ENCODE results near the gene SLC39A11. TPM values are rescaled to one million over a fixed set of nuclear protein-coding genes. Genes with fewer than 3 reads are reported as not detected.

The SLC39A11 gene
- total and polyA plus RNA-seq, 2 of the 13 experiments (the other 11 are each of a cell fraction or from before 2014, with no cell fraction given), result 17.2 to 31.5 TPM

GRCh38 chr17:72615627-72615991, 476.9 kb downstream of the SLC39A11 start (continued):
- no peak for TF ChIP-seq RNF219 (CRISPR knock-in tag; IDR thresholded peaks at IDR 0.05)
- TF ChIP-seq ZNF782 (CRISPR knock-in tag; IDR thresholded peaks at IDR 0.05; ENCODE audit: borderline replicate concordance), result no peak
- no peak for TF ChIP-seq HNF1A (IDR thresholded peaks at IDR 0.05; ENCODE audit: low read depth)
- TF ChIP-seq HNF1A (CRISPR knock-in tag; IDR thresholded peaks at IDR 0.05; ENCODE audit: borderline replicate concordance), result no peak
- peak; percentile 96 for TF ChIP-seq CHD4 (IDR thresholded peaks at IDR 0.05; ENCODE audit: borderline replicate concordance, low read length)
- no peak for TF ChIP-seq GLI4 (CRISPR knock-in tag; IDR thresholded peaks at IDR 0.05; ENCODE audit: borderline replicate concordance)
- TF ChIP-seq FOXP1 (IDR thresholded peaks at IDR 0.05), result no peak
- TF ChIP-seq FOXP1 (CRISPR knock-in tag; IDR thresholded peaks at IDR 0.05), result no peak
- no peak for TF ChIP-seq PBX3 (CRISPR knock-in tag; IDR thresholded peaks at IDR 0.05; ENCODE audit: borderline replicate concordance)
- 0 out of 2 replicates have a peak, but pooled peaks have one; percentile 30 for TF ChIP-seq POGK (CRISPR knock-in tag; conservative IDR thresholded peaks at IDR 0.05)
- TF ChIP-seq CC2D1A (CRISPR knock-in tag; IDR thresholded peaks at IDR 0.05), result no peak
- 0 out of 2 replicates have a peak, but pooled peaks have one; percentile 31 for TF ChIP-seq ZNF777 (CRISPR knock-in tag; IDR thresholded peaks at IDR 0.05)
- TF ChIP-seq ZNF629 (CRISPR knock-in tag; conservative IDR thresholded peaks at IDR 0.05), result peak; percentile 100
- TF ChIP-seq GATAD1 (CRISPR knock-in tag; IDR thresholded peaks at IDR 0.05), result no peak
- TF ChIP-seq RAD21 (CRISPR knock-in tag; IDR thresholded peaks at IDR 0.05), result peak; percentile 21; the same call in 1 of the 2 replicates
- TF ChIP-seq ZNF816 (CRISPR knock-in tag; IDR thresholded peaks at IDR 0.05; ENCODE audit: borderline replicate concordance), result no peak
- no peak for TF ChIP-seq ZNF512 (CRISPR knock-in tag; IDR thresholded peaks at IDR 0.05)
- TF ChIP-seq EP300 (IDR thresholded peaks at IDR 0.05; ENCODE audit: low read depth in 2 of 2, low read length in 2 of 2), result no peak
- no peak for TF ChIP-seq EP300 (CRISPR knock-in tag; IDR thresholded peaks at IDR 0.05; ENCODE audit: borderline replicate concordance)
- peak; percentile 100 for TF ChIP-seq KDM1A (CRISPR knock-in tag; IDR thresholded peaks at IDR 0.05)

All from HepG2 (cell line).